Left lung (tissue), 10 donors: ENCODE data around the gene PCDHGA5. TPM values are rescaled to one million over a fixed set of nuclear protein-coding genes. Genes with fewer than 3 reads are reported as not detected.
"Not testable (repeated sequence)": the region's sequence is repeated elsewhere in the genome, so short reads cannot be mapped to it uniquely, and the experiment has no call there.

Experiments used
- ATAC-seq: fragments of 200-7000 bp; cut with Tn5 transposase; one replicate; pipeline ENCODE4 v1.9.1; 2020; ENCODE audit warnings: moderate library complexity
- DNase-seq, 4 donors: peaks; one replicate each; pipeline ENCODE4 v3.0.0-alpha.2; 2013 to 2020
- H3K27ac ChIP-seq, 2 donors: fragments of 200-600 bp; sonication (generic) in 1 of 2; one replicate each; pipeline versions ENCODE4 v1.5.0 to v1.8.0; 2020 to 2021
- H3K27me3 ChIP-seq, 2 donors: fragments of 200-600 bp; sonication (generic) in 1 of 2; one replicate each; pipeline versions ENCODE4 v1.5.0 to v1.8.0; 2020 to 2021
- H3K36me3 ChIP-seq, 2 donors: fragments of 200-600 bp; sonication (generic) in 1 of 2; one replicate each; pipeline versions ENCODE4 v1.5.0 to v1.8.0; 2020 to 2021
- H3K4me1 ChIP-seq, 2 donors: fragments of 200-600 bp; one replicate each; pipeline ENCODE4 v1.8.0; 2021
- H3K4me3 ChIP-seq, 2 donors: fragments of 200-600 bp; sonication (generic) in 1 of 2; one replicate each; pipeline versions ENCODE4 v1.5.0 to v1.8.0; 2020 to 2021; ENCODE audit warnings: mild to moderate bottlenecking in 1 of 2
- H3K9me3 ChIP-seq, 2 donors: fragments of 200-600 bp; sonication (generic) in 1 of 2; one replicate each; pipeline versions ENCODE4 v1.5.0 to v1.8.0; 2020 to 2021
- CTCF ChIP-seq, 2 donors: fragments of 200-600 bp; sonication (generic) in 1 of 2; IDR thresholded peaks; one replicate each; pipeline versions ENCODE4 v1.5.0 to v1.8.0; 2021; ENCODE audit warnings: antibody characterized with exemption in 2 of 2
- intact Hi-C, 2 donors: fragments of 100-400 bp; cut with DNase I; formaldehyde crosslinking; loops; one replicate each; pipeline versions ENCODE4 v1.11.2 to v1.14.2; 2022
- polyA plus RNA-seq, 6 donors: library from polyadenylated mRNA; unstranded; fragments of 120-200 nt; gene quantifications; one replicate each; pipeline ENCODE4 v1.2.1, GENCODE V29; 2013; ENCODE audit not compliant: insufficient read length in 6 of 6
- total RNA-seq, 2 donors: library from RNA; stranded (reverse); fragmentation: NEBNext Ultra II Directional; extraction: Animal tissue kit (Norgen Biotek cat#: 25700); gene quantifications; one replicate each; pipeline ENCODE4 v1.2.1, GENCODE V29; 2021
- donor health status: DM: no; HTN: yes; CAD: no.
- donor health status: DM: no; HTN: no; CAD: no.

The PCDHGA5 gene
- total and polyA plus RNA-seq, 8 donors, result 1.3 to 5.0 (median 3.7) TPM

- intact Hi-C loops, H3K36me3 ChIP-seq, H3K27ac ChIP-seq, H3K4me1 ChIP-seq: not testable (repeated sequence)
- ATAC-seq (peak; percentile 99), DNase-seq (peak in 1 of 4 donors; percentile 16)
- peak within 1 kb of the TSS in 1 of 2 donors; percentile 25 for H3K4me3 ChIP-seq
- peak; percentile 37 to 59 for TF ChIP-seq CTCF (IDR thresholded peaks at IDR 0.05)
- H3K27me3 ChIP-seq, result peaks cover 22 to 94% of the 10 kb centered on the region in 2 donors
- H3K9me3 ChIP-seq, result peaks cover 3 to 71% of the 10 kb centered on the region in 2 donors
Observed at GRCh38 chr5:141397756-141398551, 34.0 kb downstream of the PCDHGA5 start, which contains the start of gene PCDHGB5. TSS of gene PCDHGB5 (plus strand) at chr5:141397947. CDS start at chr5:141398128, 181 bp downstream.

- Histone ChIP-seq H3K36me3 (peaks cover 0 to 7% of the 10 kb centered on the region in 2 donors), H3K4me3 (no peak overlapping the region), H3K4me1 (no peaks in the 10 kb centered on the region), H3K27ac (no peak overlapping the region), H3K27me3 (peaks cover 22 to 94% of the 10 kb centered on the region in 2 donors), H3K9me3 (peaks cover 3 to 71% of the 10 kb centered on the region in 2 donors)
- intact Hi-C loops, result no loop called here
- DNase-seq, result no peak
- no peak for TF ChIP-seq CTCF (IDR thresholded peaks at IDR 0.05)
- ATAC-seq, result no peak
Observed at GRCh38 chr5:141398608-141399007, 34.6 kb downstream of the PCDHGA5 start.

GRCh38 chr5:141399555-141400258, 35.7 kb downstream of the PCDHGA5 start:
- no peaks in the 10 kb centered on the region for H3K4me1 ChIP-seq
- ATAC-seq (no peak), DNase-seq (no peak)
- no peak for TF ChIP-seq CTCF (IDR thresholded peaks at IDR 0.05)
- H3K27me3 ChIP-seq, result peaks cover 22 to 94% of the 10 kb centered on the region in 2 donors
- H3K4me3 ChIP-seq, result no peak overlapping the region
- H3K36me3 ChIP-seq, result peaks cover 0 to 7% of the 10 kb centered on the region in 2 donors
- H3K9me3 ChIP-seq, result peaks cover 3 to 74% of the 10 kb centered on the region in 2 donors
- H3K27ac ChIP-seq, result no peak overlapping the region
- intact Hi-C loops, result no loop called here

GRCh38 chr5:141402553-141403243, 38.7 kb downstream of the PCDHGA5 start, which contains the start of gene PCDHGA9:
TSS of gene PCDHGA9 (plus strand) at chr5:141402778. CDS start at chr5:141402953, 175 bp downstream.
- Histone ChIP-seq H3K4me1 (no peaks in the 10 kb centered on the region), H3K27me3 (peaks cover 23 to 92% of the 10 kb centered on the region in 2 donors), H3K36me3 (peaks cover 0 to 7% of the 10 kb centered on the region in 2 donors), H3K27ac (no peak within 1 kb of the TSS), H3K4me3 (peak within 1 kb of the TSS in 1 of 2 donors; percentile 9), H3K9me3 (peaks cover 3 to 76% of the 10 kb centered on the region in 2 donors)
- DNase-seq (peak in 1 of 4 donors; percentile 18), ATAC-seq (peak; percentile 60)
- intact Hi-C loops, result no loop called here
- TF ChIP-seq CTCF (IDR thresholded peaks at IDR 0.05), result peak in 1 of 2 donors; percentile 11
